Trophoblast cell (in vitro differentiated cells and primary cell): ENCODE results near the gene BABAM2.

Experiments
- DNase-seq, 2 donors: peaks; one replicate each; pipeline ENCODE4 v3.0.0-alpha.2; 2016
- H2AFZ ChIP-seq: 2 replicates; pipeline ENCODE4 v1.6.1; 2013; ENCODE audit warnings: low read length, moderate library complexity, mild to moderate bottlenecking; ENCODE audit not compliant: insufficient read depth, poor library complexity
- H2AK5ac ChIP-seq: 2 replicates; pipeline ENCODE4 v1.6.1; 2013; ENCODE audit warnings: mild to moderate bottlenecking, low read length
- H2BK120ac ChIP-seq: 2 replicates; pipeline ENCODE4 v1.6.1; 2013; ENCODE audit warnings: low read length, mild to moderate bottlenecking, moderate library complexity; ENCODE audit not compliant: insufficient read depth, poor library complexity
- H2BK12ac ChIP-seq: 2 replicates; pipeline ENCODE4 v1.6.1; 2013; ENCODE audit warnings: mild to moderate bottlenecking, low read length, moderate library complexity
- H2BK5ac ChIP-seq: 2 replicates; pipeline ENCODE4 v1.6.1; 2013; ENCODE audit warnings: low read length, low read depth, moderate library complexity, mild to moderate bottlenecking; ENCODE audit not compliant: poor library complexity
- H3K14ac ChIP-seq: 2 replicates; pipeline ENCODE4 v1.6.1; 2013; ENCODE audit warnings: mild to moderate bottlenecking, low read length
- H3K18ac ChIP-seq: 2 replicates; pipeline ENCODE4 v1.6.1; 2013; ENCODE audit warnings: mild to moderate bottlenecking, low read length
- H3K23ac ChIP-seq: 2 replicates; pipeline ENCODE4 v1.6.1; 2013; ENCODE audit warnings: low read length
- H3K27ac ChIP-seq: 2 replicates; pipeline ENCODE4 v1.5.1; 2013; ENCODE audit warnings: low read depth, mild to moderate bottlenecking, inconsistent platforms, low read length, moderate library complexity
- H3K27me3 ChIP-seq: 2 replicates; pipeline ENCODE4 v1.6.1; 2013; ENCODE audit warnings: inconsistent platforms, mild to moderate bottlenecking, low read length, moderate library complexity; ENCODE audit not compliant: insufficient read depth
- H3K36me3 ChIP-seq, 2 experiments: 1 replicate in 1 of 2; 2 replicates in 1 of 2; pipeline ENCODE4 v1.6.1; 2013; ENCODE audit warnings: low read length in 2 of 2, mild to moderate bottlenecking in 2 of 2, moderate library complexity in 1 of 2; ENCODE audit not compliant: insufficient read depth in 2 of 2, control insufficient read depth in 1 of 2
- H3K4ac ChIP-seq: 2 replicates; pipeline ENCODE4 v1.6.1; 2013; ENCODE audit warnings: low read depth, mild to moderate bottlenecking, low read length, moderate library complexity
- H3K4me1 ChIP-seq, 2 experiments: 1 replicate in 1 of 2; 2 replicates in 1 of 2; pipeline ENCODE4 v1.6.1; 2013; ENCODE audit warnings: low read length in 2 of 2, mild to moderate bottlenecking in 2 of 2, moderate library complexity in 1 of 2; ENCODE audit not compliant: insufficient read depth in 2 of 2, control insufficient read depth in 1 of 2
- H3K4me2 ChIP-seq: 2 replicates; pipeline ENCODE4 v1.6.1; 2013; ENCODE audit warnings: inconsistent platforms, mild to moderate bottlenecking, low read length, moderate library complexity
- H3K4me3 ChIP-seq: 2 replicates; pipeline ENCODE4 v1.5.1; 2013; ENCODE audit warnings: mild to moderate bottlenecking, low read depth, low read length, inconsistent platforms
- H3K79me1 ChIP-seq: one replicate; pipeline ENCODE4 v1.6.1; 2013; ENCODE audit warnings: low read length
- H3K79me2 ChIP-seq: 2 replicates; pipeline ENCODE4 v1.6.1; 2013; ENCODE audit warnings: low read length, mild to moderate bottlenecking; ENCODE audit not compliant: control insufficient read depth, insufficient read depth, poor library complexity
- H3K9ac ChIP-seq: 2 replicates; pipeline ENCODE4 v1.6.1; 2013; ENCODE audit warnings: mild to moderate bottlenecking, low read length
- H3K9me3 ChIP-seq: 2 replicates; pipeline ENCODE4 v1.6.1; 2013; ENCODE audit warnings: low read depth, mild to moderate bottlenecking, control low read depth, inconsistent platforms, low read length; ENCODE audit not compliant: insufficient read depth
- H4K12ac ChIP-seq: 2 replicates; pipeline ENCODE4 v1.6.1; 2013; ENCODE audit warnings: low read depth, mild to moderate bottlenecking, low read length, moderate library complexity
- H4K8ac ChIP-seq: 2 replicates; pipeline ENCODE4 v1.6.1; 2013; ENCODE audit warnings: low read depth, mild to moderate bottlenecking, low read length, moderate library complexity
- H4K91ac ChIP-seq: one replicate; pipeline ENCODE4 v1.6.1; 2013; ENCODE audit warnings: low read depth, mild to moderate bottlenecking, low read length, moderate library complexity
- WGBS: extraction: QIAGEN DNeasy Blood & Tissue Kit; methylation state at CpG from one replicate; pipeline ENCODE4 v1.1.7; 2013; ENCODE audit warnings: missing lambda C conversion rate; ENCODE audit not compliant: insufficient read length, insufficient coverage; ENCODE audit errors: extremely low coverage; 5-methylcytosine and 5-hydroxymethylcytosine counted together

BABAM2 gene

DNA sequence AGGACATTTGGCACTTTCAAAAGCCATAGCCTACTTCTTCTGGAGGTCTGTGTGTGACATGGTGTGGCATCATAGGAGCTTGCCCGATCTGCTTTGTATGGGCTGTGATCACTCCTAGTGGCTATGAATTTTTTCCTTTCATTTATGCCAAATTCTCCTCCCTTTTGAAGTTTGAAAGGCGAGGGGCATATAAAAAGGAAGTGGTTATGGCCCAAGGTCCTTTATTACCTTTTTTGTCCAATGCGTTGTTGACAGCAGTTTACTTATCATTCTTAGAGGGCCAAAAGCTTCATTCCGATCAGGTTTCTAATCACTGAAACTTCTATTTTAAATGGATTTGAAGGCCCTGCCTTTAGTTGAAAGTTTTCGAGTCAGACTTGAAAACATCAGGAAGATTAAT lies 277.8 kb downstream of the BABAM2 start:
- no peak overlapping the region for H3K27ac ChIP-seq
- H3K14ac ChIP-seq, result no peak overlapping the region
- no peaks in the 10 kb centered on the region for H3K36me3 ChIP-seq
- peaks cover 7% of the 10 kb centered on the region for H3K79me1 ChIP-seq
- no peak overlapping the region for H2AFZ ChIP-seq
- H3K4me1 ChIP-seq, result peaks cover 4 to 10% of the 10 kb centered on the region in 2 experiments
- H3K9ac ChIP-seq, result no peak overlapping the region
- H3K9me3 ChIP-seq, result no peaks in the 10 kb centered on the region
- no peaks in the 10 kb centered on the region for H3K79me2 ChIP-seq
- no peak overlapping the region for H3K4ac ChIP-seq
- no peak overlapping the region for H3K23ac ChIP-seq
- H2BK5ac ChIP-seq, result no peak overlapping the region
- H4K12ac ChIP-seq, result no peak overlapping the region
- no peak for DNase-seq
- H2BK120ac ChIP-seq, result no peak overlapping the region
- no peaks in the 10 kb centered on the region for H3K27me3 ChIP-seq
- H2AK5ac ChIP-seq, result no peak overlapping the region
- no peak overlapping the region for H3K4me2 ChIP-seq
- no peak overlapping the region for H3K18ac ChIP-seq
- WGBS, result no CpG with 5 or more reads among the region's 5 CpGs
- H3K4me3 ChIP-seq, result no peak overlapping the region
- H4K91ac ChIP-seq, result no peak overlapping the region
- H2BK12ac ChIP-seq, result no peak overlapping the region
- no peak overlapping the region for H4K8ac ChIP-seq

DNA sequence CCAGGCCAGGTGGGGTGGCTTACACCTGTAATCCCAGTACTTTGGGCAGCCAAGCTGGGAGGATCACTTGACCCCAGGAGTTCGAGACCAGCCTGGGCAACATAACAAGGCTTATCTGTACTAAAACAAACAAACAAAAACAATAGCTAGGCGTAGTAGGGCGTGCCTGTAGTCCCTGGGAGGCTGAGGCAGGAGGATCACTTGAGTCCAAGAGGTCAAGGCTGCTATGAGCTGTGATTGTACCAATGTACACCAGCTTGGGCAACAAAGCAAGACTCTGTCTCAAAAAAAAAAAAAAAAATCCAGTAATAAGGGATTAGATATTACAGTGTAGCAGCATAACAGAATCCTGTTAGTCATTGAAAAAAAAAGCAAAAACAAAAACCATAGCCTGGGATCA lies 279.0 kb downstream of the BABAM2 start:
- H2BK5ac ChIP-seq, result no peak overlapping the region
- no peak overlapping the region for H3K27ac ChIP-seq
- no peak overlapping the region for H3K14ac ChIP-seq
- no peak overlapping the region for H4K12ac ChIP-seq
- no CpG with 5 or more reads among the region's 3 CpGs for WGBS
- no peak overlapping the region for H2AFZ ChIP-seq
- no peaks in the 10 kb centered on the region for H3K79me2 ChIP-seq
- H3K4me2 ChIP-seq, result no peak overlapping the region
- no peak overlapping the region for H2BK120ac ChIP-seq
- DNase-seq, result no peak
- H3K4me1 ChIP-seq, result peaks cover 4 to 6% of the 10 kb centered on the region in 2 experiments
- no peak overlapping the region for H3K4me3 ChIP-seq
- no peak overlapping the region for H3K18ac ChIP-seq
- no peak overlapping the region for H3K23ac ChIP-seq
- no peak overlapping the region for H3K4ac ChIP-seq
- H2BK12ac ChIP-seq, result no peak overlapping the region
- H3K9ac ChIP-seq, result no peak overlapping the region
- peaks cover 7% of the 10 kb centered on the region for H3K79me1 ChIP-seq
- H4K8ac ChIP-seq, result no peak overlapping the region
- no peak overlapping the region for H2AK5ac ChIP-seq
- H4K91ac ChIP-seq, result no peak overlapping the region
- no peaks in the 10 kb centered on the region for H3K27me3 ChIP-seq
- H3K36me3 ChIP-seq, result no peaks in the 10 kb centered on the region
- no peaks in the 10 kb centered on the region for H3K9me3 ChIP-seq

DNA sequence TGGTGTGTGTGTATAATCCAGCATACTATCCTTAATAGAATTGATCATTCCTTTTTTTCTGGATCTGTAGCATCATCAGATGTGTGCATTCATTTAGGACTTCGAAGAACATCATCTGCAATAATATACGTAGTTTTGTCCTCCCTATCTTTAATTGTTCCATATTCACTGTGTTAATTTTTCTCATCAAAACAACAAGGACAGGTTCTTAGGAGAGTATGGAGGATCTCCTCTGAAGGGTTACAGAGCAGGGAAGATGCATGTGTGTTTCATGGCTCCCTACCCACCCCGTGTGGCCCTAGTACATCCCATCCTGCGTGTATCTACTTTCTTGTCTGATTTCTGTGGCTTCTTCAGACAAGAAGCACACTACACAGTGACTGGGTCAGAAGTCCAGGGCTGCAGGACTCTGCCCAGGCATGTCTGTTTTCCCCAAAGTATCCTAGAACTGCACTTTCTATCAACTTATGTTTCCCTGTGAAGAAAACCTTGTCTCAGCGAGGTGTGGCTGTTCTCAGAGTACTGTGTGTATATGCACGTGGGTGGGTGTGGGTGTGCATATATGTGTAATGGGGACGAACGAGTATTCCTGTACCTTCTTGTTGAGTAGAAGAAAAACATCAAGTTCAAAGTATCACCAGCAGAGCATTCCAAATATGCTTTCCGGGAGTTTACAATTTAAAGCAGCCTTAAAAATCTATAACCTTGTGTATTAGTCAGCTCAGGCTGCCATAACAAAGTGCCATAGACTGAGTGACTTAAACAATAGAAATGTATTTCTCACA lies 281.8 kb downstream of the BABAM2 start:
- peak overlapping the region; percentile 16 for H2BK12ac ChIP-seq
- H3K9ac ChIP-seq, result no peak overlapping the region
- H2BK5ac ChIP-seq, result peak overlapping the region; percentile 49
- peak overlapping the region; percentile 31 for H4K8ac ChIP-seq
- H3K36me3 ChIP-seq, result no peaks in the 10 kb centered on the region
- H2AFZ ChIP-seq, result no peak overlapping the region
- peak overlapping the region; percentile 49 for H3K14ac ChIP-seq
- no peak overlapping the region for H3K23ac ChIP-seq
- WGBS, result no CpG with 5 or more reads among the region's 9 CpGs
- peaks cover 4 to 5% of the 10 kb centered on the region in 2 experiments for H3K4me1 ChIP-seq
- H3K9me3 ChIP-seq, result no peaks in the 10 kb centered on the region
- H4K12ac ChIP-seq, result no peak overlapping the region
- H3K4me2 ChIP-seq, result no peak overlapping the region
- H3K4ac ChIP-seq, result no peak overlapping the region
- peak overlapping the region; percentile 10 for H2BK120ac ChIP-seq
- peak overlapping the region; percentile 73 for H3K18ac ChIP-seq
- DNase-seq, result peak; percentile 37 to 81
- peak overlapping the region; percentile 19 for H3K27ac ChIP-seq
- H4K91ac ChIP-seq, result peak overlapping the region; percentile 58
- H3K4me3 ChIP-seq, result no peak overlapping the region
- H3K79me1 ChIP-seq, result peaks cover 7% of the 10 kb centered on the region
- H2AK5ac ChIP-seq, result no peak overlapping the region
- no peaks in the 10 kb centered on the region for H3K27me3 ChIP-seq
- H3K79me2 ChIP-seq, result no peaks in the 10 kb centered on the region

DNA sequence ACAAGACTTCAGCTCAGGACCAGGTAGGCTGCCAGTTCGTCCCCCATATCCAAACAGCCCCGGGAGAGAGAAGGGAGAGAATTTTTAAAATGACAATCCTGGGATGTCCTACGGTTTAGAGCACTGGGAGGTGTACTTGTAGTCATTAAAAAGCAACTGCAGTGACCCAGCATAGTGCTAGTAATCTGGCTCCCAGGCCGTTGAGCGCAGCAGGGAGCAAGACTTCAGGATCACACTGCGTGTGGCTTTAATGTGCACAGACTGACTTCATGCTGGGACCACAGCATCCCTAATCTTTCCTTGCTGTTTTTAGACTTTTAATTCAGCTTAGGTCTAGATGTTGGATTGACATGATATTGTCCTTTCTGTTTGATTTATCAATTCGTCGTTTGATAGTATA lies 282.8 kb downstream of the BABAM2 start:
- Histone ChIP-seq H3K4me2 (no peak overlapping the region), H3K27ac (no peak overlapping the region), H3K18ac (no peak overlapping the region), H4K8ac (no peak overlapping the region), H3K27me3 (no peaks in the 10 kb centered on the region), H3K79me1 (peaks cover 7% of the 10 kb centered on the region), H3K23ac (no peak overlapping the region), H3K4ac (no peak overlapping the region), H3K4me1 (peaks cover 4 to 5% of the 10 kb centered on the region in 2 experiments), H2BK5ac (no peak overlapping the region), H2BK120ac (no peak overlapping the region), H3K14ac (no peak overlapping the region), H3K36me3 (no peaks in the 10 kb centered on the region), H4K91ac (no peak overlapping the region), H3K9me3 (no peaks in the 10 kb centered on the region), H2AFZ (no peak overlapping the region), H3K79me2 (no peaks in the 10 kb centered on the region), H3K4me3 (no peak overlapping the region), H2BK12ac (no peak overlapping the region), H4K12ac (no peak overlapping the region), H3K9ac (no peak overlapping the region), H2AK5ac (no peak overlapping the region)
- WGBS, result no CpG with 5 or more reads among the region's 8 CpGs
- peak in 1 of 2 donors; percentile 15 for DNase-seq
